Measurements from ENCODE around the gene ZBTB18. TPM values are rescaled to one million over a fixed set of nuclear protein-coding genes. Genes with fewer than 3 reads are reported as not detected.

The ZBTB18 gene
- total RNA-seq, 1 donor from 2014 or later: 41.6 TPM

- Mint-ChIP-seq H3K9me3 (no peaks in the 10 kb centered on the region), H3K4me1 (peaks cover 19% of the 10 kb centered on the region), H3K36me3 (peaks cover 14% of the 10 kb centered on the region), H3K4me3 (no peak overlapping the region), H3K27me3 (ENCODE audit: low read depth) (no peaks in the 10 kb centered on the region), H3K27ac (peak overlapping the region; percentile 51)
- TF ChIP-seq CTCF (IDR thresholded peaks at IDR 0.05; ENCODE audit: unreplicated experiment): no peak
- no peak for DNase-seq (ENCODE audit: low spot score in 2 of 2, unreplicated experiment in 2 of 2)
These were observed 6.6 kb downstream of the ZBTB18 start for GRCh38 chr1:244057474-244058385.

- H3K9me3 Mint-ChIP-seq: no peaks in the 10 kb centered on the region
- no peak overlapping the region for H3K4me3 Mint-ChIP-seq
- no peak for TF ChIP-seq CTCF (IDR thresholded peaks at IDR 0.05; ENCODE audit: unreplicated experiment)
- H3K4me1 Mint-ChIP-seq: peaks cover 23% of the 10 kb centered on the region
- no peak overlapping the region for H3K27ac Mint-ChIP-seq
- no peak for DNase-seq (ENCODE audit: low spot score in 2 of 2, unreplicated experiment in 2 of 2)
- H3K36me3 Mint-ChIP-seq: peaks cover 14% of the 10 kb centered on the region
- no peaks in the 10 kb centered on the region for H3K27me3 Mint-ChIP-seq (ENCODE audit: low read depth)
These were observed 9.0 kb downstream of the ZBTB18 start for GRCh38 chr1:244060117-244060516.

GRCh38 chr1:244060686-244061085, 9.6 kb downstream of the ZBTB18 start:
- no peak overlapping the region for H3K27ac Mint-ChIP-seq
- H3K4me1 Mint-ChIP-seq: peaks cover 26% of the 10 kb centered on the region
- H3K36me3 Mint-ChIP-seq: peaks cover 10% of the 10 kb centered on the region
- H3K9me3 Mint-ChIP-seq: no peaks in the 10 kb centered on the region
- H3K27me3 Mint-ChIP-seq (ENCODE audit: low read depth): no peaks in the 10 kb centered on the region
- DNase-seq (ENCODE audit: low spot score in 2 of 2, unreplicated experiment in 2 of 2): no peak
- no peak overlapping the region for H3K4me3 Mint-ChIP-seq
- TF ChIP-seq CTCF (IDR thresholded peaks at IDR 0.05; ENCODE audit: unreplicated experiment): no peak

- DNase-seq (ENCODE audit: low spot score in 2 of 2, unreplicated experiment in 2 of 2): no peak
- no peak for TF ChIP-seq CTCF (IDR thresholded peaks at IDR 0.05; ENCODE audit: unreplicated experiment)
- Mint-ChIP-seq H3K36me3 (peaks cover 6% of the 10 kb centered on the region), H3K4me1 (peaks cover 28% of the 10 kb centered on the region), H3K9me3 (no peaks in the 10 kb centered on the region), H3K4me3 (no peak overlapping the region), H3K27ac (no peak overlapping the region), H3K27me3 (ENCODE audit: low read depth) (no peaks in the 10 kb centered on the region)
These were observed 11.2 kb downstream of the ZBTB18 start for GRCh38 chr1:244062156-244062725.

GRCh38 chr1:244063498-244063897, 12.4 kb downstream of the ZBTB18 start:
- H3K4me1 Mint-ChIP-seq: peaks cover 37% of the 10 kb centered on the region
- no peak for DNase-seq (ENCODE audit: low spot score in 2 of 2, unreplicated experiment in 2 of 2)
- no peak overlapping the region for H3K27ac Mint-ChIP-seq
- no peaks in the 10 kb centered on the region for H3K27me3 Mint-ChIP-seq (ENCODE audit: low read depth)
- no peak overlapping the region for H3K4me3 Mint-ChIP-seq
- H3K36me3 Mint-ChIP-seq: no peaks in the 10 kb centered on the region
- TF ChIP-seq CTCF (IDR thresholded peaks at IDR 0.05; ENCODE audit: unreplicated experiment): no peak
- H3K9me3 Mint-ChIP-seq: no peaks in the 10 kb centered on the region

Measured in mesothelial cell of epicardium (in vitro differentiated cells).